Dermis microvascular lymphatic vessel endothelial cell (primary cell): ENCODE measurements around the gene ARFGAP1. TPM values are rescaled to one million over a fixed set of nuclear protein-coding genes. Genes with fewer than 3 reads are reported as not detected.

Experiments
- DNase-seq, 2 donors: peaks; one replicate each; pipeline versions ENCODE4 v3.0.0 to v3.0.0-alpha.2; 2010; ENCODE audit warnings: low read depth in 2 of 2
- total RNA-seq: library from RNA; depleted of rRNA; stranded (reverse); fragments of >200 nt; gene quantifications from 2 replicates; pipeline ENCODE4 v1.2.1, GENCODE V29; 2014

Gene ARFGAP1
- total RNA-seq, 1 donor from 2014 or later, result 36.7 TPM

DNA sequence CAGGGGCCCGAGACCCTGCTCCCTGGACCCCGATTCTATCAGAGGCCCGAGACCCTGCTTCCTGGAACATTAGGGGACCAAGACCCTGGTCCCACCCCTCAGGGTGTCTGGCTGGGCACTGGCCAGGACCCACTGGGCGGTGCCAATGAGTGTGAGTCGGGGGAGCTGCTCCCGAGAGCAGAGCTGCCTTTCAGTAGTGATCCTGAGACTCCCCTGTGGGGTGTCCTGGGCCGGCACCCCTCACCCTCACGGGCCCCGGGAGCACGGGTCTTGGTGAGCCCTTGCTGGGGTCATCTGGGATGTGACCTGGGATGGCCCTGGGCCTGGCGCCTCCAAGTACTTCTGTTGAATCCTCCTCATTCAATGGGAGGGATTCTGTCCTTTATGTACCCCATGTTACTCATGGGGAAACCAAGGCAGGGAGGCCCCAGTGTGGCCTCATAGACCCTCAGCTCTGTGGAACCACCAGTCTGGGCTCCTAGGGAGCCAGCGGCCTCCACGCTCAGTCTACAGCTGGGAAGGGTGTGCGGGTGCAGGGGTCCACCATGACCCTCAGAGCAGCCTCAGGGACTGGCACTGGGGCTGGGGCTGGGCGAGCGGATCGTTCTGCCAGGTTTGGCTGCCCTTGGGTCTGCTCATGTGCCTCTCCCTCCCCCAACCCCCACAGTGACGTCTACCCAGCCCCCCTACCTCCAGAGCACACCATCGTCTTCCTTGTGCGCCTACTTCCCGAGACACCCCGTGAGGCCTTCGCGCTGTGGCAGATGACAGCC, 46.0 kb downstream of the ARFGAP1 start:
- no peak for DNase-seq

DNA sequence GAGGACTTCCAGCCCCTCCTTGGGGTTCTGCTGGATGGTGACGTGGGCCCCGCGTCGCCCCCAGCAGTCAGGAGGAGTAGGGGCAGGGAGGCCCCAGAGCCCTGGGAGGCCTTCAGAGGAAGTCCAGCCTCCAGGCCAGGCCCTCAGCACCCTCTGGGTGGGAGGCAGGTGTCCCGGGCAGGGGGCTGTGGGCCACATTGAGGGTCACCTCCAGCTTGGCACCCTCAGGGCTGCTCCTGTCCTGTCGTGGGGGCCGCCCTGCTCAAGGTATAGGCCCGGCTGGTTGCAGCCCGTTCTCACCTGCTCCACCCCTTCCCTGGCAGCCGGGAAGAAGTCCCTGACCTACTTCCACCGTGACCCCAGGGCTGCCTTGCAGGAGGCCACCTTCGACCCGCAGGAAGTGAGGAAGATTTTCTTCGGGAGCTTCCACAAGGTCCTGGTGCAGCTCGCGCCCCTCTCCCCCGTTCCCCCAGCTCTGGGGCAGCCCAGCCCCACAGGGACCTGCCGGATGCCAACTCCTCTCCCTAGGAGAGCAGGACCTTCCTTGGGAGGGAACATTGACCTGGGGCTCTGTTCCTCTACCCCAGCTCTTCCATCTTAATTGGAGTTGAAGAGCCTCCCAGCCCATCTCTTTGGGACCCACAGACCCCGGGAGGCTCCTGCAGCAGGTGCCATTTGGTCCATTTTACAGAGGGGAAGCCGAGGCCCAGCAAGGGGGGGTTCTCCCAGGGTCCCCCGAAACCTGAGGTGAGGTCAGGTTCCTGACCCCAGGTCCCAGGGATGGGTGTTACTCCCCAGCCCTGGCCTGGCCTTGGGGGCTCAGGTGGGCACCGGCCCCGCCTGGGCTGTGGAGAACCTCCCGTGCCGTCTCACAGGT, 46.8 kb downstream of the ARFGAP1 start:
- no peak for DNase-seq

DNA sequence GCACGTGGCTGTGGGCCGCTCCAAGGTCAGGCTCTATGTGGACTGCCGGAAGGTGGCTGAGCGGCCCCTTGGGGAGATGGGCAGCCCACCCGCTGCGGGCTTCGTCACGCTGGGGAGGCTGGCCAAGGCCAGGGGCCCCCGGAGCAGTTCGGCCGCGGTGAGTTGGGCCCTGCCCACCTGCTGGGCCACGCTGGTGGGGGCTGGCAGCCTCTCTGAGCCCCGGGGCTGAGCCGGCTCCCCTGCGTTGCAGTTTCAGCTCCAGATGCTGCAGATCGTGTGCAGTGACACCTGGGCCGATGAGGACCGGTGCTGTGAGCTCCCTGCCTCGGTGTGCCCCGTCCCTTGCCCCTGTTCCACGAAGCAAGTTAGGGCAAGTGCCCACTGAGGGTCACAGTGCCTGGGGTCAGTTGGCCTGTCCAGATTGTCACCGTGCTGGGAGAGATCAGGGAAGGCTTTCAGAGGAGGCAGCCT, 47.5 kb downstream of the ARFGAP1 start:
- DNase-seq, result no peak

DNA sequence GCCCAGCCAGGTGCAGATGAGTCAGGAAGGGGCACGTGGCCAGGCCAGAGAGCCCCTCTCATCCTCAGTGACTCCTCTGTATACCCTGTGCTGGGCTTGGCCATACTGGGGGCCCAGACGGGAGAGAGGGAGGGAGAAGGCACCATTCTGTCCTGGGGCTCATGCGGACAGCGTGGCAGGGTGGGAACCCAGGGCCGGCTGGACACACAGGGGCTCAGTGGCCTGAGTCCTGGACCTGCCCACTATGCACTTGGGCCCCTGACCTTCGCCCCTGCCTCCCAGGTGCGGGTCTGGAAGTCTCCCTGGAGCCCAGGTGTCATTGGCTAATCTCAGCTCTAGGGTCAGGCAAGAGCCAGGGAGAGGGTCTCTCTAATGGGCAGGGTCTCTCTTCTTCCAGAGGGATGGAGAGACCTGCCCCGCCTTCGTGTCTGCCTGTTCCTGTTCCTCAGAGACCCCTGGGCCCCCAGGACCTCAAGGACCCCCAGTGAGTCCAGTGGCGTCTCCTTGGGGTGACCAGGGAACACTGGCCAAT, 48.1 kb downstream of the ARFGAP1 start:
- no peak for DNase-seq

DNA sequence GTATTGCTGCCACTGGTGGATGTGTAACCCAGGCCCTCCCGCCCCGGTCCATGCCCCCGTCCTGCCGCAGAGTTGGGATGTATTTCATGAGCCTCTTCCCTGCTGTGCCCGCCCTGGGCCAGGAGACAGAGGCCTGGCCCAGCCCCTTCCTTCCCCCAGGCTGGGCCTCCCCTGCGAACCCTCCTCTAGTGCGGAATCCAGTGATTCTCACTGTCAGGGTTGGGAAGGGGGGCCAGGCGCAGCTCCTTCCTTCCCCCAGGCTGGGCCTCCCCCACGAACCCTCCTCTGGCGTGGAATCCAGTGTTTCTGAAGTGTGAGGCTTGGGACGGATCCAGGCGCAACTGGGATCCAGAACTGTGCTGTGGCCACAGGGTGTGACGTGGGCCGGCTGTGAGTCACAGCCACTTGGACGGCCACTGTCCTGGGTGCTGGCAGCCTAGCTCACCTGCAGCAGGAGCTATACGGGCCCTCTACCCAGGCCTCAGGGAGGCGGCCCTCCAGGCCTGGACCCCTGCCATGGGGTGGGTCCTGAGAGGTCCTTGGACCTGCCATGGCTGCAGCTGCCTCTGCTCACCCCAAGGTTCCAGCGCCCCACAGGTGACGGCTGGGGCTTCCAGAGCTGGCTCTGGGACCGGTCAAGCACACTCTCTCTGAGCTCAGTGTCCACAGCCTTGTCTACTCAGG, 48.7 kb downstream of the ARFGAP1 start:
- no peak for DNase-seq

DNA sequence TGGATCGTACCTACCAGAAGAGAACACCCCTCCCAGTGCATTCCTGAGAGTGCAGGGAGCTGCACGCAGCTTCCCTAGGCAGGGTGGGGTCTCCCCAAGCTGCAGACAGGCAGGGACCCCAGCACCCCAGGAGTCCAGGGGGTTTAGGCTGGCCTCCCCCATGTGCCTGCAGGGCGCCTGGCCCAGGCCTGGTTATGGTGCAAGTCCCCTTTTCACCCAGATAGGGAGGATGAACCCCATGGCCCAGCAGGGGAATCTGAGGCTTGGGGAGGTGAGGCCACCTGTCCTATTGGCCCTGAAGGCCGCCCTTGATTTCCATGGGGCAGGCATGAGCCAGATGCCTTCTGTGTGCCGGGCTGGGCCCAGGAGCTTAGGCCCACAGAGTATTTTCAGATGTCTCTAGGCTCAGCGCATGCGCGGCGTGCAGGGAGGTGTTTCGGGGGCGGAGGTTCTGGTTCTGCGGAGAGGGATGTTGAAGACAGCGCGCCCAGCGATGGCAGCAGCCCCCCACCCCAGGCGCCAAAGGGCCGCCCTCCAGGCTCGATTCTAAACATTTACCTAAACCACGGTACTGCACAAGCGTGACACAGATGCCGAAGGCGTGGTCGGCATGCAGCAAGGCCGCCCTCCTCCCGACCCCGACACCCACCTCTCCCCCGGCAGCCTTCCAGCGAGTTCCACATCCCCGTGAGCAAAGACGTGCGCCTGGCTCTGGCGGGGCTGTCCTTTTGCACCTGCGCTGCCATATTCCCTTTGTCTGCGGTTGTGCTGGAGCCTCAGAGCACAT, 49.7 kb downstream of the ARFGAP1 start:
- DNase-seq, result no peak

DNA sequence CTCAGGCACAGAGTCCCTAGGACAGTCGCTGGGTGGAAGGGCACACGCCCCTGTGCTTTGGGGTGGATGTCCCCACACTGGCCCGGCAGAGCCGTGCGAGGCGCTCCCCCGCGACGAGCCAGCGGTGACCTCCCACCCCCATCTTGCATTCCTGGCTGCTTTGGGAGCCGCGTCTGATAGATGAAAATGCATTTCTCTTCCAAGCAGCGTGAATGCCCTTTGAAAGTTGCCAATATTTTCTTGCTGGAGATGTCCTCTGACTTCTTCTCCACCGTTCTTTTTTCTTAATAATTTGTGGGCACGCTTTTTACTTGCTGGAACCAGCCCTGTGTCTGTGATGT, 50.3 kb downstream of the ARFGAP1 start:
- no peak for DNase-seq

DNA sequence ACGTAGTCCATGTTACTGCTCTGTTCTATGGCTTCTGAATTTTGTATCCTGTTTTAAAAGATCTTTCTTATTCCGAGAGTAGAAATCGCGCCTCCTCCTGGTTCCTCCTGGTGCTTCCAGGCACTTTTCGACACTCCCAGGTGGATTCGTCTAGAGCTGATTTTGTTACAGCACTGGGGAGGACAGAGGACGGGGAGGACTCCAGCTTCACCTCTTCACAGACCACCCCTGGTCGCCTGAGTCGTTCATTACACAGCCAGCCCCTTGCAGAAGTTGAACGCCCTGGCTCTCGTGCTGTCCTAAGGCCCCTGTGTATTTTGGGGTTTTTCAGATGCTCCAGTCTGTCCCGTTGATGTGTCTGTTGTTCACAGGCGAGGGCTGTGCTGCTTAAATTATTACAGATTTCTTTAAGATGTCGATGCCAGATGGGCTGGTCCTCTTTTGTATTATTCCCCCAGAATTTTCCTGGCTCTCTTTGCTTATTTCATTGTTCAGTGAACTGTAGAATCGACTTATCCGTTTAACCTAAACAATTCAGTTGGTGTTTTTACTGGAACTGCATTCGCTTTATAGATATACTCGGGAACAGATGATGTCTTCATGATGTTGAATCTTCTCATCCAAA, 50.9 kb downstream of the ARFGAP1 start:
- no peak for DNase-seq

DNA sequence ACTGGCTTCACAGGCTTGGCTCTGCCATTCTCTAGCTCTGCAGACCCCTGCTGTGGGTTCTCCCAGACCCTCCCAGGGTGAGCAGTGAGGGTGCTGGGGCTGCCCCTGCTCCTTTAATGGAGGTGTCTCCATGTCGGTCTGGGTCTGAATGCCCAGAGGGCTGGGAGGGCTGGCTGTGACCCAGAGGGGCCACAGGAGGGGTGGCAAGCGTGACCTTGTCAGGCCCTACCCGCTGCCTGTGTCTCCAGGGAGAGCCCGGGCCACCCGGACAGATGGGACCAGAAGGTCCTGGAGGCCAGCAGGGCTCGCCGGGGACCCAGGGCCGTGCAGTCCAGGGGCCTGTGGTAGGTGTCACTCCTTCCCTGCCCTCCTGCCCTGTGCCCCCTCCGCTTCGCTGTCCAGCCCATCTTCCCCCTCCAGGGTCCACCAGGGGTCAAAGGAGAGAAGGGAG, 52.4 kb downstream of the ARFGAP1 start:
- no peak for DNase-seq

DNA sequence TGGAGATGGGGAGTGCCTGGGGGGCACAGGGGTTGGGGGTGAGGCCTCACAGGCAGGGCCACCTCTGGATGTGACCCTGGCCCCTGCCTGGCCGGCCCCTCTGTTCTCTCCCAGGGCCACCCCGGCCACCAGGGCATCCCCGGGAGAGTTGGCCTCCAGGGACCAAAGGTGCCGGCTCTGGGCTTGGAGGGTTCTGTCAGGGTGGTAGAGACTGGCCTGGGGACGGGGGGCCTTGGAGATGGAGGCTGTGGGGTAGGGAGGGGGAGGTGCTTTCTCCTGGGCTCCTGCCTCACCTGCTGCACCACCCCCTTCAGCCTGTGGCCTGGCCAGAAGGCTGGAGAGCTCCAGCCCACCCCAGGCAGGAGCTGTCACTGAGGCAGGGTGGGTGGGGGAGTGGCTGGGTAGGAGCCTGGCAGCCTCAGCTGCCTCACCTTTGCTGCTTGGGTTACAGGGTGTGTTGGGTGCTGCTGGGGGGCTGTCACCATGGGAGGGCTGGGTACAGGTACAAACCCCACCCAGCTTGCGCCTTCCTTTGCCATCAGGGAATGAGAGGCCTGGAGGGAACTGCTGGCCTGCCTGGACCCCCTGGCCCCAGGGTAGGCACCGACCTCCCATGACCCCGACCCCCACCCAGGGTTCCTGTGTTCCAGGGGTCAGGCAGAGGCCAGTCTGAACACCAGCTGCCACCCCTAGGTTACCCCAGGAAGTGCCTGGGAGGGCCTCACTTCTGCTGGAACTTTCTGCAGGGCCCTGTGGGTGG, 53.1 kb downstream of the ARFGAP1 start:
- DNase-seq, result no peak

DNA sequence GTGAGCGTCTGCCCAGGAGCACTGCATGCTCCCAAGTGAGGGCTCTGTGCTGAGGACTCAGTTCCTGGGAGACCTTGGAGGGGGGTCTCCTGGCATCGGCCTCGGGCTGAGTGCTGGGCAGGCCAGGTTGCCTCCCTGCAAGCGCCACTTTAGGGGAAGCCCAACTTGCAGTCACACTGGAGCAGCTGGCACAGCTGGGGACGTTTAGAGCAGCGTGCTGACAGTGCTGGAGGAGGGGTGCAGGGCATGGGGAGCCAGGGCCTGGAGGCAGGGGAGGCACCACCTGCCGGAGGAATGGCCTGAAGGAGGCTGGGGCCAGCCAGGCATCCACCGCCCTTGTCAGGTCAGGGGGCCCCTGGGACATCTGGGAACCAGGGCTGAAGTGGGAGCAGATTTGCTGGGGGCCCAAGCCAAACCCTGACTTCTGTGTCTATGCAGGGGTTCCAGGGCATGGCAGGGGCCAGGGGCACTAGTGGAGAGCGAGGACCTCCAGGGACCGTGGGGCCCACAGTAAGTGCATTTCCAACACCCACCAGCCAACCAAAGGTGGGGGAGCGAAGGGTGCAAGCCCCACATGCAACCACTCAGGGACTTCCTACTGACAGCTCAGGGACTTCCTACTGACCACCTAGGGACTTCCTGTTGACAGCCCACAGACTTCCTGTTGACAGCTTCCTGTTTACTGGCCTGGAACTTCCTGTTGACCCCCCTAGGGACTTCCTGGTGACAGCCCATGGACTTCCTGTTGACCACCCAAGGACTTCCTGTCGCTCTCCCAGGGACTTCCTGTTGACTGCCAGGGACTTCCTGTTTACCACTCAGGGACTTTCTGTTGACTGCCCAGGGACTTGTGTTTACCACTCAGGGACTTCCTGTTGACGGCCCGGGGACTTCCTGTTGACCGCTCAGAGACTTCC, 54.0 kb downstream of the ARFGAP1 start:
- DNase-seq, result no peak

DNA sequence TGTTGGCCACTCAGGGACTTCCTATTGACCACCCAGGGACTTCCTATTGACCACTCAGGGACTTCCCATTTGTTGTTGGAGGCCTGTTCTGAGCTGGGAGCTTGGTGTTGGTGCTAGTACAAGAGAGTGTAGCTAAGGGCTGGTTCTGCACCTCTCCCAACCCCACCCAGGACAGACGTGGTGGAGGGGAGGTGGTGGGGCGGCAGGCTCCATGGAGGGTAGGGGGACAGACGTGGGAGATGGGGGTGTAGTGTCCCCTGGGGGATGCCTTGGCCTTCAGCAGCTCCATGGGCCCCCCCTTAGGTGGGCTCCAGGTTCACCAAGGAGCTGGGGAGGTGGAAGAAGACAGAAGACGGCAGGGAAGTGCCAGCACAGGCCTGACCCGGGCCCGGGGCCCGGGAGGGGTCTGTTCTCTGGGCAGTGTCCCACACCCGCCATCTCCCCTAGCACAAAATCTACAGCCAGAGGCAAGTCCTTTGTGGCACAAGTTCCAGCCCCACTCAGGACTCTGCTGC, 54.7 kb downstream of the ARFGAP1 start:
- no peak for DNase-seq

DNA sequence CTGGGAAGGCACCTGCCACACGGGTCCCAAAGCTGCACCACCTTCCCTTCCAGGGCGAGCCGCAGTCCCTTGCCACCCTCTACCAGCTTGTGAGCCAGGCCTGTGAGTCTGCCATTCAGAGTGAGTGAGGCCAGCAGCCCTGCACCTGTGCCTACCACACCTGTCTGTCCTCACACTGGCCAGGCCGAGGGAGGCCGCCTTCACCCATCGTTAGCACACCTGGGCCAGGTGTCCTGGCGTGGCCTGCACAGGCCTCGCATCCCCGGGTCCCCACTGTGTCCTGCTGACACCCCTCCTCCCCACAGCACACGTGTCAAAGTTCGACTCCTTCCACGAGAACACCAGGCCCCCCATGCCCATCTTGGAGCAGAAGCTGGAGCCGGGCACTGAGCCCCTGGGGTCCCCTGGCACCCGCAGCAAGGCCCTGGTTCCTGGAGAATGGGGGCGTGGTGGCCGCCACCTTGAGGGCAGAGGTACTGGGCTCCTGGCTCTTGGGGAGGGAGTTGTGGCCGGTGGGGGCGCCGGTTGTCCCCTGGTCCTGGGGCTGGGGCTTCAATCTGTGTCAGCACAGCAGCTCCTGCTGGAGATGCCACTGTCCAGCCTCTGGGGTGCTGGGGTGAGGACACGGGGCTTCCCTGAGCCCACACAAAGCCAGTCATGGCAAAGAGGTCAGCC, 55.5 kb downstream of the ARFGAP1 start:
- no peak for DNase-seq

DNA sequence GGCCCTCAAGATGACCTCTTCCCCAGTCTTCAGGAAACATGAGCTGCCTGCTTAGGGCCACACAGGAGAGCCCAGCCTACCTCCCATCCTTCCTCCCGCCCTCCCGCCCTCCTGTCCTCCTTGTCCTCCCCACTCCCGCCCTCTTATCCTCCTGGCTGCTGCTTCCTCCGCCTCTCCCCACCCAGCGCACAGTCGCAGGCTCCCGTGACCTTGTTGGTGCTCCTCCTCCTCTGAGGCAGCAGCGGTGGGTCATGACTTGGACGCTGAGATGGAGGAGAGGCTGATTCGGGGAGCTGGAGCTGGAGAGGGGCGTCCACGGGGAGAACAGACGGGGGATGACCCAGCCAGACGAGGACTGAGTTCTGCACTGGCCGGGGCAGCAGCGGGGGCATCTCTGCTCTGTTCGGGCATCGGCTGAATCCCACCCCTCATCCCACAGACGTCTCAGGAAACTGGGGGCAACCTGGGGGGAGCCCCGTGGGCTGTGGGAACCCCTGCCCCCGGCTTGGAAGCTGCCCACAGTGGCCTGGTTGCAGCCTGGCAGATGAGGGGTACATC, 56.2 kb downstream of the ARFGAP1 start:
- DNase-seq, result no peak

DNA sequence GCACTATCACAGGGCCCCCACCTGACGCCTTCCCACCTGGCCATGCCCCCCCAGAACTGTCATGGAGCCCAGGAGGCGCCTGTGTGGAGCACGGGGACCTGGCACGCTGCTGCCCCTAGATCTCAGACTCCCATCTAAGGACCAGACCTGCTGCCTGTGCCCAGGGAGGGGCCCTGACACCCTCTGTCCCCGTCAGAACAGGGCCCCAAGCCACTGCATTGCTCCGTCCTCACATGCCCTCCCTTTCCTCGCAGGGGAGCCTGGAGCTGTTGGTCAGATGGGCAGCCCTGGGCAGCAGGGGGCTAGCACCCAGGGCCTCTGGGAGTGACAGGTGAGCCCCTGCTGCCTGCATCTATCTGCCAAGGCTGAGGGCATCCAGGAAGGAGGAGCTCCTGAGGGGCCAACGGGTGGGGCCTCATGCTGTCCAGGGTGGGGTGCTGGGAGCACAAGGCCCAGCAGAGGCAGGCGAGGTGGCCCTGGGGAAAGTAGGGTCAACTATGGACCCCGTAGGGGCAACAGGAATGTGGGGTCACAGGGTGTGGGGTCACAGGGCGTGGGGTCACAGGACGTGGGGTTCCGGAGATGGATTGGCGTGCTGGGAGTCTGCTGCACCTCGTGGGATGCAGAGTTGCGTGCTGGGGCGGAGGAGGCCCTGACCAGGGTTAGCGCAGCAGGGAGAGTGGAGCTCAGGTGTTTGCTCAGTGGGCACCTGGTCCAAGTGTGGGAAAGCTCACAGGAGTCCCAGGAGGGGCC, 56.9 kb downstream of the ARFGAP1 start:
- DNase-seq, result no peak

DNA sequence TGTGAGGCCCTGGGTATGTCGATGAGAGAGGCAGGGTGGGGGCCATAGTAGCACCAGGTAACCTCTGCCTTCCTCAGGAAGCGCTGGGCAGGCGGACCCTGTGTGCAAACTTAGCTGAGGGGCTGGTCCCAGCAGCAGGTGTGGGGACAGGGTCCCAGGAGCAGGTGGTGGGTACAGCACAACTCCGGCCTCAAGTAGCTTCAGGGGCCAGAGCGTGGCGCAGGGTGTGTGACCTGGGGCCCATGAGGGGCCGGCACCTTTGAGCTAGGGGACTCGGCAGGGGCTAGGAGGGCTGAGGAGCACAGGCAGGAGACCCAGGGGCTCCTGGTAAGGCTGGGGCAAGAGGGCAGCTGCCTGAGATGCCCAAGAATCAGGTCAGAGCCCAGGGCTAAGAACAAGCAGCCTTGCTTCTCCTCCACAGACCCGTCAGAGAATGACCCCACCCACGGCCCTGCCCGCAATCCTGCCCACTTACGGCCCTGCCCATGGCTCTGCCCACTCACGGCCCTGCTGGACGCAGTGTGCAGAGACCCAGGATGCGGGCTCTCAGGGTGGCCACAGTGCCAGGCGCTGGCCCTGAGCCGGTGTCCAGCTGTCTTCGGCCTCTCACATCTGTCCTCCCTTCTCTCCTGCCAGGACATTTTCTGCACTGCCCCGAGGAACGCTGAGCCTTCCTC, 57.6 kb downstream of the ARFGAP1 start:
- no peak for DNase-seq
